PC-9 (cell line): ENCODE data around the gene ABCA5.

ENCODE experiments used
- EZH2 ChIP-seq: fragments of 200-600 bp; sonication (generic); IDR thresholded peaks from 2 replicates; pipeline ENCODE4 v1.8.0; 2017; ENCODE audit warnings: antibody characterized with exemption, low read depth
- TF ChIP-seq, protein P1 (sequence below): fragments of 200-600 bp; sonication (generic); conservative IDR thresholded peaks from 2 replicates; pipeline ENCODE4 v1.6.1; 2017; ENCODE audit warnings: mixed run types, antibody characterized with exemption, mild to moderate bottlenecking, moderate library complexity

DNA sequence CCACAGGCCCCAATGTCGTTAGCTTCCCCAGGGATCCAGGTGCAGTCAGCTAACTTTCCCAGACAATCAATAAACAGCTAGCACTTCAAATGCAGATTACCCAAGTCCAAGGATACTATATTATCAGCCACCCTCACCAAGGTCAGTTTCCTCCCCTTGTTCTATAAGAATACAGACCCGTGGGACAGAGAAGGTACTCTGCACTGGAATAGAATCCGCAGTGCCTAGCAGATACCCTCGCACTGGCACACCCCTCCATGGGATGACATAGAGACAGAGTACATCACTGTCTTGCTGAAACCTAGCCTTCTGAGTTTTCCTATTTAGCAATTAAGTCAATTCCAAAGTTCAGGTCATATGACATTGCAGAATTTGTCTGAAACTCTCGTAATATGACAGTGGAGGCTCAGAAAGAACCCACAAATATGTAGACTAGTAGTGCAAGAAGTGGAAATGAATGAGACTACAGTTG, 58.4 kb downstream of the ABCA5 start:
- no peak for TF ChIP-seq EZH2
- TF ChIP-seq, protein P1, sequence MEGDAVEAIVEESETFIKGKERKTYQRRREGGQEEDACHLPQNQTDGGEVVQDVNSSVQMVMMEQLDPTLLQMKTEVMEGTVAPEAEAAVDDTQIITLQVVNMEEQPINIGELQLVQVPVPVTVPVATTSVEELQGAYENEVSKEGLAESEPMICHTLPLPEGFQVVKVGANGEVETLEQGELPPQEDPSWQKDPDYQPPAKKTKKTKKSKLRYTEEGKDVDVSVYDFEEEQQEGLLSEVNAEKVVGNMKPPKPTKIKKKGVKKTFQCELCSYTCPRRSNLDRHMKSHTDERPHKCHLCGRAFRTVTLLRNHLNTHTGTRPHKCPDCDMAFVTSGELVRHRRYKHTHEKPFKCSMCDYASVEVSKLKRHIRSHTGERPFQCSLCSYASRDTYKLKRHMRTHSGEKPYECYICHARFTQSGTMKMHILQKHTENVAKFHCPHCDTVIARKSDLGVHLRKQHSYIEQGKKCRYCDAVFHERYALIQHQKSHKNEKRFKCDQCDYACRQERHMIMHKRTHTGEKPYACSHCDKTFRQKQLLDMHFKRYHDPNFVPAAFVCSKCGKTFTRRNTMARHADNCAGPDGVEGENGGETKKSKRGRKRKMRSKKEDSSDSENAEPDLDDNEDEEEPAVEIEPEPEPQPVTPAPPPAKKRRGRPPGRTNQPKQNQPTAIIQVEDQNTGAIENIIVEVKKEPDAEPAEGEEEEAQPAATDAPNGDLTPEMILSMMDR, result no peak
